Right renal cortex interstitium (tissue), 3 donors: ENCODE measurements around the gene IRAK1BP1. TPM values are rescaled to one million over a fixed set of nuclear protein-coding genes. Genes with fewer than 3 reads are reported as not detected.
"Not testable (repeated sequence)": the region's sequence is repeated elsewhere in the genome, so short reads cannot be mapped to it uniquely, and the experiment has no call there.

Experiments used
- DNase-seq, 3 donors: peaks; one replicate each; pipeline ENCODE4 v3.0.0-alpha.2; 2013; ENCODE audit warnings: low read depth in 3 of 3, low spot score in 2 of 3
- polyA plus RNA-seq, 3 donors: library from polyadenylated mRNA; unstranded; fragments of 120-200 nt; gene quantifications; one replicate each; pipeline ENCODE4 v1.2.1, GENCODE V29; 2013; ENCODE audit not compliant: insufficient read length in 3 of 3

IRAK1BP1 gene
- polyA plus RNA-seq, result 10 to 100 TPM; 12.2 to 13.9 (median 12.3) TPM

- DNase-seq, result peak; percentile 77 to 83 (median 83)
Measured at GRCh38 chr6:78867370-78868040, at the start of gene IRAK1BP1. TSS of gene IRAK1BP1 (plus strand) at chr6:78867551. CDS start at chr6:78867577, 26 bp downstream.

- no peak for DNase-seq
Measured at GRCh38 chr6:78824045-78824444, 43.3 kb upstream of the IRAK1BP1 start.

GRCh38 chr6:78829407-78829806 is 37.9 kb upstream of the IRAK1BP1 start:
- no peak for DNase-seq

- no peak for DNase-seq
Measured at GRCh38 chr6:78830805-78831204, 36.5 kb upstream of the IRAK1BP1 start.

GRCh38 chr6:78831492-78831891 is 35.9 kb upstream of the IRAK1BP1 start:
- peak in 1 of 3 donors; percentile 8 for DNase-seq

GRCh38 chr6:78832091-78832808 is 35.1 kb upstream of the IRAK1BP1 start:
- no peak for DNase-seq

- no peak for DNase-seq
Measured at GRCh38 chr6:78835817-78836216, 31.5 kb upstream of the IRAK1BP1 start.

GRCh38 chr6:78836598-78836997 is 30.8 kb upstream of the IRAK1BP1 start:
- no peak for DNase-seq

GRCh38 chr6:78841111-78841510 is 26.2 kb upstream of the IRAK1BP1 start:
- no peak for DNase-seq

- DNase-seq, result no peak
Measured at GRCh38 chr6:78842953-78843352, 24.4 kb upstream of the IRAK1BP1 start.

- no peak for DNase-seq
Measured at GRCh38 chr6:78844899-78845298, 22.5 kb upstream of the IRAK1BP1 start.

- no peak for DNase-seq
Measured at GRCh38 chr6:78845567-78845966, 21.8 kb upstream of the IRAK1BP1 start.

- no peak for DNase-seq
Measured at GRCh38 chr6:78850621-78851020, 16.7 kb upstream of the IRAK1BP1 start.

GRCh38 chr6:78851156-78851555 is 16.2 kb upstream of the IRAK1BP1 start:
- no peak for DNase-seq

- no peak for DNase-seq
Measured at GRCh38 chr6:78854546-78854945, 12.8 kb upstream of the IRAK1BP1 start.

GRCh38 chr6:78858339-78858938 is 8.9 kb upstream of the IRAK1BP1 start:
- DNase-seq, result not testable (repeated sequence)

GRCh38 chr6:78861509-78861908 is 5.8 kb upstream of the IRAK1BP1 start:
- no peak for DNase-seq

- DNase-seq, result no peak
Measured at GRCh38 chr6:78863576-78863975, 3.8 kb upstream of the IRAK1BP1 start.

GRCh38 chr6:78864957-78865356 is 2.4 kb upstream of the IRAK1BP1 start:
- no peak for DNase-seq

GRCh38 chr6:78867020-78867369 is 356 bp upstream of the IRAK1BP1 start:
- no peak for DNase-seq

GRCh38 chr6:78868116-78868515 is 765 bp downstream of the IRAK1BP1 start:
- DNase-seq, result no peak

- DNase-seq, result no peak
Measured at GRCh38 chr6:78875505-78875904, 8.2 kb downstream of the IRAK1BP1 start.
